GM21526 (cell line): ENCODE data around the gene PRMT7.
"Not testable (repeated sequence)": the region's sequence is repeated elsewhere in the genome, so short reads cannot be mapped to it uniquely, and the experiment has no call there.

Experiments used
- ATAC-seq: cut with Tn5 transposase; IDR thresholded peaks from one replicate; pipeline ENCODE4 v1.9.1; 2021; ENCODE audit warnings: moderate library complexity; ENCODE audit not compliant: unreplicated experiment, low FRiP score

The PRMT7 gene

DNA sequence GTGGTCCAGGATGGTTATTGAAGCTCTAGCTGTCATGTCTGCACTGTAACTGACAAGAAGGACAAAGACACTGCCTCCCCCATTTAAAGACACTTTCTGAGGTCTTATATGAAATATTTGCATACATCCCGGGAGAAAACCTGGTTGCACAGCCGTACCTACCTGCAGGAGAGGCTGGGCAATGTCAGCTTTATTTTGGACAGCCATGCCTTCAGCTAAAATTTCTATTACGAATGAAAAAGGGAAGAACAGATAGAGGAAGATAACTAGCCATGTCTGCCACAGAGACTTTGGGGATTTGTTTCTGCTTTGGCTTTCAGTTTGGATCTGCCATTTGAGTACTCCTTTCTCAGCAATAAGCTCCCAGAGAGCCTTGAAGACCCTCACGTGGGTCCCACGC is 27.5 kb upstream of the PRMT7 start:
- no peak for ATAC-seq

DNA sequence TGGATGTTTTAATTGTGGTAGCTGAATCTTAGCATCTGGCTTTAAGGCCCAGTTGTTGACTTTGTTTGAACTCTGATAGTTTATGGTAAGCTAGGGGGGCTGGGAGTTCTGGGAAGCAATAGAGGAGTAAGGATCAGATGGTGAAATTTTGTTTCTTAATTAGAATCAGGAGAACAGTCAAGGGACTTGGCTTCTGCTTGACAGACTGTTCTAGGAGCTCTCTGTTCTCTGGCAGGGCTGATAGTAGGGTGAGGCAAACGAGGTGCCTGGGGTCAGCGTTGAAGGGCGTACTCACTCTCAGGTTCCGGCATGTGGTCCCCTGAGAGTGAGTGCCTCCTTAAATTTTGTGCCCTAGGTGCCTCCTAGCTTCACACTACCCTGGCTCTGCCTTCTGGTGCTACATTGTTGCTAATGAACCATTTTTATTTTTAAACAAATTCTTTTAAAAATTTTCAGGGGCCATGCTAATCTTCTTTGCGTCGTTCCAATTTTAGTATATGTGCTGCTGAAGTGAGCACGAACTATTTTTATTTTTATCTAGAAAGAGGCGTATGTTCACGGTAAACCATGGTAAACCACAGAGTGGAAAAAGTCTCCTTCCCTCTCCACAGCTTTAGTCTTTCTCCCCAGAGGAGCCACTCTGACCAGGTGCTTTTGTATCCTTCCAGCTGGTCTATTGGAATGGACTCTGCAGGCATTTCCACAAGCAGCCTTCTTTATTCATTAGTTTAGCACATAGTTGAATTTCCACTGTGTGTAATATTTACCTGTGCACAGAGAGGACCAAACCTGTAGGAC is 26.8 kb upstream of the PRMT7 start:
- ATAC-seq: peak; percentile 39

GRCh38 chr16:68284847-68285246 is 26.0 kb upstream of the PRMT7 start:
- ATAC-seq: peak; percentile 39

DNA sequence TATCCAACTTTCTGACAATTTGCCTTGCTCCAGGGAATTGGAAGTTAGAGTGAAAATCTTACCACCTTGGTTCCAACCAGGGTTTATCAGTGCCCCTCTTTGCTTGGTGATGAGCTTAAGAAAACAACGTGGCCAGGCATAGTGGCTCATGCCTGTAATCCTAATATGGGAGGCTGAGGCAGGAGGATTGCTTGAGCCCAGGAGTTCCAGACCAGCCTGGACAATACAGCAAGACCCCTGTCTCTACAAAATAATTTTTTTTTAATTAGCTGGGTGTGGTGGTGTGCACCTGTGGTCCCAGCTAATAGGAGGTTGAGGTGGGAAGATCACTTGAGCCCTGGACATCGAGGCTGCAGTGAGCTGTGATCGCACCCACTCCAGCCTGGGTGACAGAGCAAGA is 25.1 kb upstream of the PRMT7 start:
- ATAC-seq: no peak

DNA sequence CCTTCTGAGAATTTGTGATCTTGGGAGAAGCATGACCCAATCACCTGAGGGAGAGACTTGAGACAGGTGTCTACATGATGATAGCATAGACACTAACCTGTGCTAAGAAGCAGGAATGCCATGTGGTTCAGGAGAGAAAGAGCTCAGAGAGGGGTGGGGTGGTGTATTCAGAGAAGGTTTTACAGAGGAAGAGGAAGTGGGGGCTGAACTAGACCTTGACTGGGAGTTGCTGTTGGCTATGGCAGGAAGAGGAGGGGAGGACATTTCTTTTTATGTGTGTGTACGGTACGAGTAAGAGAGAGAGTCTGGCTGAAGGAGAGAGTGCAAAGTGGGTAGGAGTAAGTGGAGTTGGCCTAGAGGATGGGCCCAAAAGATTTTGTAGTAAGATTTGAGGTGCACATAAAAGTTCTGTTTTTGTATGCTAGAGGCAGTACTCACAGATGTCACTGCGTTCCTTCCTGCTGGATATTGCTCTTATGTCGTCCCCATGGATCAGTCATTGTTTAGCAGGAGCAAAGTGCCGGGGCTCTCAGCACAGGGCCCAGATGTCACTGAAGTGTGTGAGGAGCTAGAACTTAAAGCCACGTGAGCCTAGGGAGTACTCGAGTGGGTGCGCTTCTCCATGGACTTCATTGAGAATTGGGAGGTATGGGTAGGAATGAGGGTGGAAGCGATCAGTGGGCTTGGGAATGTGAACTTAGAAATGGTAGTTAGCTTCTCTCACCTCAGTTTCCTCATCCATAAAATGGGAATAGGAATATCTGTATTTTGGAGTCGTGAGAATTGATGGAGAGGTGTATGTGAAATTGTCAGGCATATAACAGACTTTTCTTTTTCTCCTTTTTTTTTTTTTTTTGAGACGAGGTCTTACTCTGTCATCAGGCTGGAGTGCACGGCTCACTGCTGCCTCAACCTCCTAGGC is 24.4 kb upstream of the PRMT7 start:
- no peak for ATAC-seq

GRCh38 chr16:68287276-68288251 is 23.3 kb upstream of the PRMT7 start:
- ATAC-seq: no peak

GRCh38 chr16:68288252-68288650 is 22.6 kb upstream of the PRMT7 start:
- no peak for ATAC-seq

DNA sequence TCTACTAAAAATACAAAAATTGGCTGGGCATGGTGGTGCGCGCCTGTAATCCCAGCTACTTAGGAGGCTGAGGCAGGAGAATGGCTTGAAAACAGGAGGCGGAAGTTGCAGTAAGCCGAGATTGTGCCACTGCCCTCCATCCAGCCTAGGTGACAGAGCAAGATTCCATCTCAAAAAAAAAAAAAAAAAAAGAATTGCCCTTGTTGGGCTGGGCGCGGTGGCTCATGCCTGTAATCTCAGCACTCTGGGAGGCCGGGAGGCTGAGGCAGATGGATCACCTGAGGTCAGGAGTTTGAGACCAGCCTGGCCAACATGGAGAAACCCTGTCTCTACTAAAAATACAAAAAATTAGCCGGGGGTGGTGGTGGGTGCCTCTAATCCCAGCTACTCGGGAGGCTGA is 22.0 kb upstream of the PRMT7 start:
- ATAC-seq: not testable (repeated sequence)

- no peak for ATAC-seq
These were observed 21.6 kb upstream of the PRMT7 start for GRCh38 chr16:68289202-68289601.

- ATAC-seq: peak; percentile 56
These were observed 21.0 kb upstream of the PRMT7 start for GRCh38 chr16:68289621-68290329.

DNA sequence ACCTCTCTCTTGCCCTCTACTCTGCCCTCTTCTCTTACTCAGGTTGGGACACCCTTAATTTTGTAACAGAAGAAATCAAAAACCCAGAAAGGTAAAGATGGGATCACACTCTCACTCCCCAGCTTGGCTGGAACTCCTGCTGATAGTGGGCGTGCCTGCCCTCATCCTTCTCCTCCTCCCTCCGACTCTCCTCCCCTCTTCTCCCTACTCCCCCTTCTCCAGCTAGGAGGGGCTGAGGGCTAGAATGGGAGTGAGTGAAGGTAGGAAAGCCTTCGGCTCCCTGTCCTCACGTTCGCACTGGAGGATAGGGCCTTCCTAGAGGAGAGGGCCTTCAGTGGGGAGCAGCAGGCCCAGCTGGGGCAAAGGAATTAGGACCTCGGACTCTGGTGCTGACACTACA is 20.4 kb upstream of the PRMT7 start:
- no peak for ATAC-seq

DNA sequence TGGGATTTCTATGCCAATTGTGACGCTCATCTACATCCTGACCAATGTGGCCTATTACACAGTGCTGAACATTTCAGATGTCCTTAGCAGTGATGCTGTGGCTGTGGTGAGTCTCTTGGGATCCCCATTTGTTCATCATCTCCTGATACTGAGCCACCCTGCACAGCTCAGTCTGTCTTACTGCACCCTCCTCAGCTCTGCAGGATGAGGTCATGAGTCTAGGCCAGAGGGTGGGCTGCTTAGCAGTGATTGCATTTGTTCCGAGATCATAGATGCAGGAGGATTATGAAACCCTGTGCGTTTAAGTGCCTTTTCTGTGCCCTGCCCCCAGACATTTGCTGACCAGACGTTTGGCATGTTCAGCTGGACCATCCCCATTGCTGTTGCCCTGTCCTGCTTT is 19.6 kb upstream of the PRMT7 start:
- ATAC-seq: no peak

DNA sequence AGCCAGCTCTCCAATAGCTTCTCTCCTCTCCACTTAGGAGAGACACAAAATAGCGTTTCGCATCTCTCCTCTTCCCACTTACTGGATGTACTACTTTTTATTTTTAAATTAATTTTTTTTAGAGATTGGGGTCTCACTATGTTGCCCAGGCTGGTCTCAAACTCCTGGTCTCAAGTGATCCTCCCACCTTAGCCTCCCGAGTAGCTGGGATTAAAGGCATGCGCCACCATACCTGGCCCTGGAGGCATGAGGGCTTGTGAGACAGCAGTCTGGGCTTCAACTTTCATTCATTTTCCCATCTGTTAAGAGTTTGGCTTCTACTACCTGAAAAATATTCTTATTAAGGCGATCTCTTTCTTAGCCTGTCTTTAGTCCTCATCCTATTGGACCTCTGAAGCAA is 18.4 kb upstream of the PRMT7 start:
- no peak for ATAC-seq

DNA sequence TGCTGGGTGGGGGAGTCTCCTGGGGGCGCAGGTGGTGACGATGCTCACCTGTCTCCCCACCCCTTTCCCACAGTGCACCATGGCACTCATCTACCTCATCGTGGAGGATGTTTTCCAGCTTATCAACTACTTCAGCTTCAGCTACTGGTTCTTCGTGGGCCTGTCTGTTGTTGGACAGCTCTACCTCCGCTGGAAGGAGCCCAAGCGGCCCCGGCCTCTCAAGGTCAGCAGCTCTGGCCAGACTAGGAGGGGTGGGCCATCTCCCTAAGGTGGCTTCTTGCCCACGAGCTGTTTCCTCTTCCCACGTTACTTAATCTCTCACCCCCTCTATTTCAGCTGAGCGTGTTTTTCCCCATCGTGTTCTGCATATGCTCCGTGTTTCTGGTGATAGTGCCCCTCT is 14.5 kb upstream of the PRMT7 start:
- ATAC-seq: no peak

DNA sequence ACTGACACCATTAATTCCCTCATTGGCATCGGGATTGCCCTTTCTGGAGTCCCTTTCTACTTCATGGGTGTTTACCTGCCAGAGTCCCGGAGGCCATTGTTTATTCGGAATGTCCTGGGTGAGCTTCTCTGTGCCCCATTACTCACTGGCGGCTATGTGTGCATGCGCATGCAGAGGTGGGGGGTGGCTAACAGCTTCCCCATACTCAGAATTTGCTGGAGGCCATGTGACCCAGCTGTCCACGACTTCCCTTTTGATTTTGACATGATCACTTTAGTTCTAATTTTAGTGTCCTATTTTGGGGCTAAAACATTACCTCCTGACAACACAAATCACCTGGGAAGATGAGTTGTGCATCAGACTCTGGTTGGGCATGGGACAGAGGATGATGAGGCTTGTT is 14.1 kb upstream of the PRMT7 start:
- no peak for ATAC-seq

- no peak for ATAC-seq
These were observed 12.9 kb upstream of the PRMT7 start for GRCh38 chr16:68297908-68298307.

- no peak for ATAC-seq
These were observed 12.5 kb upstream of the PRMT7 start for GRCh38 chr16:68298312-68298711.

DNA sequence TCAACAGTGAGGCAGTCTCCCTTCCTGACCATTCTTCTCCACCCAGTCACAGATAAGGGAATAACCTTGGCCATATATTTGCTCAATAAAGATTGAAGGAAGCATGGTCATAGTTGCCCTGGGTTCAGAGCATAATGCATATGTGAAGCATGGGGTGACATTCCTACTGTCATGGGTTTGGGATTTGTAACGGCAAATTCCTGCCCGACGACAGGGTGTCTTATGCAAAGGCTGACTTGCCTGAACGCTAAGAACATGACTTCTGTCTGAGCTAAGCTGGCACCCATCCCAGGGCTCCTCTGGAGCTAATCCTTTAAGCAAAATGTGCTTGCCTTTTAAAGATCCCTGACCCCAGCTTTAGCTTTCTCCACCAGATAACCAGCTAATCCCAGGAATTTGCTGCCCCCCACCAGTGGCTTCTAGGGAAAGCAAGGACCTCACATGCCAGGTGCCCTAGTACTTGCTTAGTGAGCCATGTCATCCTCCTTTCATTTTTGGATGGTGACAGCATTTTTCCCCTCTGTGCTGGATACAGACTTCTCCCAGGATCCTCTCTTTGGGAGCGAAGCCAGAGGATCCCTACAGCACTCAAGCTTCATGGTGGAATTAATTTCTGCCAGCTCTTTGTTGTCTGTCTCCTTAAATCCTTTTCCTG is 11.8 kb upstream of the PRMT7 start:
- no peak for ATAC-seq
